HCT116 (cell line): ENCODE results near the gene STK4. TPM values are rescaled to one million over a fixed set of nuclear protein-coding genes. Genes with fewer than 3 reads are reported as not detected.

Source experiments
- ATAC-seq: fragments of 200-7000 bp; cut with Tn5 transposase; 2 replicates; pipeline ENCODE4 v1.9.1; 2020; ENCODE audit warnings: mild to moderate bottlenecking, moderate library complexity
- BruUV-seq: library from RNA; stranded (reverse); fragments of 400-500 nt; replicated peaks from 2 replicates; lab custom pipeline; 2021; lab: Mats Ljungman, UMichigan
- CTCF ChIA-PET: fragments of 300-600 bp; sonication (Branson Sonifier 250); formaldehyde crosslinking; loops from one replicate; lab custom pipeline; 2021; ENCODE audit warnings: antibody characterized with exemption; lab: Charles Lee
- POLR2A ChIA-PET: fragments of 300-600, 350-600 bp; sonication (Branson Sonifier 250); formaldehyde crosslinking; loops from one replicate; lab custom pipeline; 2021; ENCODE audit warnings: antibody characterized with exemption; lab: Charles Lee
- RAD21 ChIA-PET, 2 experiments: fragments of 300-600 bp; sonication (Branson Sonifier 250); formaldehyde crosslinking; loops; one replicate each; lab custom pipeline; 2023; ENCODE audit warnings: low total read pairs in 2 of 2; ENCODE audit not compliant: uncharacterized antibody in 2 of 2, unreplicated experiment in 2 of 2, low non-redundant PET in 1 of 2; lab: Charles Lee
- DNase-seq: peaks from one replicate; pipeline ENCODE4 v3.0.0-alpha.2; 2010; ENCODE audit warnings: low read depth, low spot score
- H2AFZ ChIP-seq: fragments of 200-600 bp; shearing (Covaris generic), sonication (generic); 2 replicates; pipeline ENCODE4 v1.6.1; 2017; ENCODE audit warnings: low read depth, mixed run types, mixed read lengths, antibody characterized with exemption, low read length; ENCODE audit not compliant: poor library complexity, severe bottlenecking
- H3K27ac ChIP-seq: 2 replicates; pipeline ENCODE4 v1.5.1; 2012; ENCODE audit warnings: low read depth, low read length
- H3K27me3 ChIP-seq: fragments of 200-600 bp; sonication (generic); 2 replicates; pipeline ENCODE4 v1.6.1; 2016; ENCODE audit warnings: mixed run types, low read length, mixed read lengths; ENCODE audit not compliant: insufficient read depth
- H3K36me3 ChIP-seq, 2 experiments: fragments of 200-500 bp in 1 of 2; fragments of 200-600 bp in 1 of 2; sonication (Bioruptor generic) in 1 of 2; sonication (generic) in 1 of 2; 2 replicates each; pipeline versions ENCODE4 v1.5.1 to v1.6.1; 2014 to 2016; ENCODE audit warnings: low read length in 2 of 2, inconsistent platforms in 1 of 2, mixed read lengths in 1 of 2, mixed run types in 1 of 2; ENCODE audit not compliant: insufficient read depth in 2 of 2, control insufficient read depth in 1 of 2
- H3K4me1 ChIP-seq, 2 experiments: fragments of 200-600 bp in 1 of 2; sonication (generic) in 1 of 2; 2 replicates each; pipeline versions ENCODE4 v1.5.1 to v1.6.1; 2012 to 2017; ENCODE audit warnings: low read length in 2 of 2, inconsistent platforms in 1 of 2, mild to moderate bottlenecking in 1 of 2, mixed read lengths in 1 of 2, mixed run types in 1 of 2, moderate library complexity in 1 of 2; ENCODE audit not compliant: insufficient read depth in 2 of 2, control insufficient read depth in 1 of 2
- H3K4me2 ChIP-seq: fragments of 200-600 bp; sonication (generic); 2 replicates; pipeline ENCODE4 v1.6.1; 2017; ENCODE audit warnings: mixed run types, low read length, mixed read lengths
- H3K4me3 ChIP-seq, 2 experiments: fragments of 200-600 bp in 1 of 2; sonication (generic) in 1 of 2; replicated peaks in 1 of 2; 2 replicates each; pipeline ENCODE4 v1.5.1; 2011 to 2016; ENCODE audit warnings: low read length in 2 of 2, control low read depth in 1 of 2, low read depth in 1 of 2, mild to moderate bottlenecking in 1 of 2, mixed read lengths in 1 of 2, mixed run types in 1 of 2
- H3K79me2 ChIP-seq: fragments of 200-600 bp; sonication (generic); 2 replicates; pipeline ENCODE4 v1.6.1; 2017; ENCODE audit warnings: mild to moderate bottlenecking, mixed run types, low read length, moderate library complexity, mixed read lengths; ENCODE audit not compliant: insufficient read depth
- H3K9ac ChIP-seq: fragments of 200-600 bp; sonication (generic); 2 replicates; pipeline ENCODE4 v1.6.1; 2016; ENCODE audit warnings: low read length, mixed read lengths
- H3K9me2 ChIP-seq: fragments of 200-600 bp; sonication (generic), shearing (Covaris generic); 2 replicates; pipeline ENCODE4 v1.6.1; 2017; ENCODE audit warnings: mixed run types, mild to moderate bottlenecking, moderate library complexity; ENCODE audit not compliant: insufficient read depth
- H3K9me3 ChIP-seq, 2 experiments: fragments of 200-500 bp in 1 of 2; fragments of 200-600 bp in 1 of 2; sonication (Bioruptor generic) in 1 of 2; sonication (generic) in 1 of 2; 2 replicates each; pipeline ENCODE4 v1.6.1; 2014 to 2017; ENCODE audit warnings: low read length in 2 of 2, mixed read lengths in 2 of 2, inconsistent platforms in 1 of 2, low read depth in 1 of 2, mild to moderate bottlenecking in 1 of 2, mixed run types in 1 of 2, moderate library complexity in 1 of 2; ENCODE audit not compliant: control insufficient read depth in 1 of 2, insufficient read depth in 1 of 2
- H4K20me1 ChIP-seq: fragments of 200-600 bp; sonication (generic), shearing (Covaris generic); 2 replicates; pipeline ENCODE4 v1.6.1; 2017; ENCODE audit warnings: mixed run types, mild to moderate bottlenecking, moderate library complexity; ENCODE audit not compliant: insufficient read depth
- ATF3 ChIP-seq: IDR thresholded peaks from 2 replicates; pipeline ENCODE4 v1.6.1; 2012
- CBX3 ChIP-seq: IDR thresholded peaks from 2 replicates; pipeline ENCODE4 v1.6.1; 2012; ENCODE audit warnings: low read depth
- CEBPB ChIP-seq: IDR thresholded peaks from 2 replicates; pipeline ENCODE4 v1.6.1; 2012; ENCODE audit warnings: low read depth
- CTCF ChIP-seq, 3 experiments: fragments of 200-600 bp in 1 of 3; sonication (generic) in 1 of 3; IDR thresholded peaks in 2 of 3; conservative IDR thresholded peaks in 1 of 3; 2 replicates each; pipeline ENCODE4 v1.5.1; 2012 to 2017; ENCODE audit warnings: low read depth in 2 of 3, low read length in 2 of 3, antibody characterized with exemption in 1 of 3, borderline replicate concordance in 1 of 3, control low read depth in 1 of 3, mild to moderate bottlenecking in 1 of 3, mixed read lengths in 1 of 3, mixed run types in 1 of 3, moderate library complexity in 1 of 3; ENCODE audit not compliant: insufficient read depth in 1 of 3
- EGR1 ChIP-seq: IDR thresholded peaks from 2 replicates; pipeline ENCODE4 v1.6.1; 2012; ENCODE audit warnings: low read depth
- EZH2phosphoT487 ChIP-seq: fragments of 200-600 bp; IDR thresholded peaks from 2 replicates; pipeline ENCODE4 v1.6.1; 2018; ENCODE audit warnings: antibody characterized with exemption, borderline replicate concordance
- JUND ChIP-seq: IDR thresholded peaks from 2 replicates; pipeline ENCODE4 v1.6.1; 2012
- MAX ChIP-seq: IDR thresholded peaks from 2 replicates; pipeline ENCODE4 v1.6.1; 2012
- POLR2A ChIP-seq: IDR thresholded peaks from 2 replicates; pipeline ENCODE4 v1.7.0; 2011; ENCODE audit warnings: borderline replicate concordance; ENCODE audit not compliant: insufficient read depth, insufficient read length; ENCODE audit errors: extremely low read depth
- POLR2AphosphoS5 ChIP-seq: IDR thresholded peaks from 2 replicates; pipeline ENCODE4 v1.6.1; 2011; ENCODE audit warnings: mild to moderate bottlenecking, low read depth, low read length, moderate library complexity
- RAD21 ChIP-seq: IDR thresholded peaks from 2 replicates; pipeline ENCODE4 v1.6.1; 2012; ENCODE audit warnings: low read depth, mild to moderate bottlenecking
- SIN3A ChIP-seq: IDR thresholded peaks from 2 replicates; pipeline ENCODE4 v1.6.1; 2012; ENCODE audit warnings: low read depth
- SP1 ChIP-seq: IDR thresholded peaks from 2 replicates; pipeline ENCODE4 v1.6.1; 2012; ENCODE audit warnings: low read depth
- SRF ChIP-seq: IDR thresholded peaks from 2 replicates; pipeline ENCODE4 v1.6.1; 2012; ENCODE audit warnings: low read depth
- TCF7L2 ChIP-seq: IDR thresholded peaks from 2 replicates; pipeline ENCODE4 v1.7.0; 2011; ENCODE audit warnings: borderline replicate concordance, inconsistent platforms; ENCODE audit not compliant: insufficient read depth, insufficient read length; ENCODE audit errors: extremely low read depth
- YY1 ChIP-seq: IDR thresholded peaks from 2 replicates; pipeline ENCODE4 v1.6.1; 2011; ENCODE audit warnings: low read length, low read depth, moderate library complexity, mild to moderate bottlenecking; ENCODE audit not compliant: insufficient replicate concordance; ENCODE audit errors: extremely low read depth
- ZBTB33 ChIP-seq: IDR thresholded peaks from 2 replicates; pipeline ENCODE4 v1.6.1; 2011; ENCODE audit warnings: mild to moderate bottlenecking, low read length, moderate library complexity; ENCODE audit not compliant: insufficient replicate concordance; ENCODE audit errors: extremely low read depth
- ZFX ChIP-seq: fragments of 450-650 bp; IDR thresholded peaks from 2 replicates; pipeline ENCODE4 v1.6.1; 2017
- intact Hi-C: fragments of 100-400 bp; cut with micrococcal nuclease; formaldehyde crosslinking; loops from 2 replicates; pipeline ENCODE4 v1.10.0; 2022
- total RNA-seq: library from RNA; stranded (reverse); gene quantifications from one replicate; pipeline ENCODE4 v1.2.1, GENCODE V29; 2021; ENCODE audit not compliant: unreplicated experiment

Gene STK4
- total RNA-seq, 1 experiment from 2014 or later = 45.4 TPM

- ChIA-PET POLR2A (interaction anchor here (0.8 to 1.5 kb wide), 4 partner anchors 9 to 19 kb away, joined by 3 to 9 read pairs (median 4); no protein-coding TSS in a partner anchor), CTCF (interaction anchor here (1.0 kb wide), 1 partner anchor 9 kb away, joined by 3 read pairs; no protein-coding TSS in a partner anchor), RAD21 (no interaction called here)
- H3K36me3 ChIP-seq = peaks cover 15 to 18% of the 10 kb centered on the region in 2 experiments; a peak in 3 of 4 replicates
- no peaks in the 10 kb centered on the region for H3K27me3 ChIP-seq
- ATAC-seq = peak; percentile 93
- peak within 1 kb of the TSS; percentile 51 to 92 for H3K4me3 ChIP-seq
- peaks cover 43% of the 10 kb centered on the region for H3K79me2 ChIP-seq
- H3K4me2 ChIP-seq = peak within 1 kb of the TSS; percentile 90
- H4K20me1 ChIP-seq = no peaks in the 10 kb centered on the region
- H3K9me3 ChIP-seq = no peaks in the 10 kb centered on the region
- H2AFZ ChIP-seq = no peak within 1 kb of the TSS
- peak; percentile 88 for DNase-seq
- H3K9ac ChIP-seq = peak within 1 kb of the TSS; percentile 86
- no TSS peak for BruUV-seq
- H3K4me1 ChIP-seq = peaks cover 21 to 44% of the 10 kb centered on the region in 2 experiments
- H3K27ac ChIP-seq = peak within 1 kb of the TSS; percentile 46
- intact Hi-C loops = no loop called here
- no peaks in the 10 kb centered on the region for H3K9me2 ChIP-seq
- TF ChIP-seq POLR2A = peak; percentile 45
- no peak for TF ChIP-seq EZH2phosphoT487
- peak; percentile 97 for TF ChIP-seq POLR2AphosphoS5
- TF ChIP-seq ATF3 = no peak
- TF ChIP-seq SP1 = peak; percentile 39; the same call in 1 of the 2 replicates
- TF ChIP-seq TCF7L2 = peak; percentile 9
- TF ChIP-seq SRF = no peak
- no peak for TF ChIP-seq CTCF (IDR thresholded peaks at IDR 0.05 in 2 of 3, conservative IDR thresholded peaks at IDR 0.05 in 1 of 3; ENCODE audit: borderline replicate concordance in 1 of 3, insufficient read depth in 1 of 3, low read depth in 2 of 3, low read length in 2 of 3)
- TF ChIP-seq CEBPB = no peak
- TF ChIP-seq SIN3A = peak; percentile 93
- TF ChIP-seq RAD21 = no peak
- TF ChIP-seq MAX = peak; percentile 98
- TF ChIP-seq ZBTB33 = peak; percentile 46
- TF ChIP-seq CBX3 = no peak; the same call in 1 of the 2 replicates
- peak; percentile 8 for TF ChIP-seq YY1
- TF ChIP-seq ZFX = peak; percentile 89
- TF ChIP-seq JUND = no peak
- peak; percentile 72 for TF ChIP-seq EGR1
These were observed 6.0 kb upstream of the STK4 start, which contains the start of gene TOMM34 for GRCh38 chr20:44960103-44960852. TOMM34 (minus strand) TSS chr20:44960397; CDS start chr20:44960333, 64 bp downstream.
